Embryonic facial prominence (tissue), 1 donor: ENCODE data around the gene OLR1.
A peak's percentile ranks its signal among the peaks of the same experiment; 100 is the strongest.
"Not testable (repeated sequence)": the region's sequence is repeated elsewhere in the genome, so short reads cannot be mapped to it uniquely, and the experiment has no call there.

Source experiments
- DNase-seq: peaks from one replicate; pipeline ENCODE4 v3.0.0-alpha.2; 2016; ENCODE audit errors: extremely low spot score

Gene OLR1

GRCh38 chr12:10171973-10172728 is at the start of gene OLR1:
OLR1 (minus strand) TSS chr12:10172132; CDS start chr12:10172077, 55 bp downstream.
- DNase-seq, result no peak

- DNase-seq, result no peak
Measured at GRCh38 chr12:10220398-10221077, 48.6 kb upstream of the OLR1 start.

GRCh38 chr12:10218021-10218420 is 46.1 kb upstream of the OLR1 start:
- DNase-seq, result no peak

- DNase-seq, result not testable (repeated sequence)
Measured at GRCh38 chr12:10215946-10216345, 44.0 kb upstream of the OLR1 start.

GRCh38 chr12:10215436-10215835 is 43.5 kb upstream of the OLR1 start:
- no peak for DNase-seq

- DNase-seq, result no peak
Measured at GRCh38 chr12:10214895-10215267, 42.9 kb upstream of the OLR1 start.

GRCh38 chr12:10214136-10214894 is 42.4 kb upstream of the OLR1 start:
- no peak for DNase-seq

- peak; percentile 76 for DNase-seq
Measured at GRCh38 chr12:10213168-10214135, 41.5 kb upstream of the OLR1 start.

GRCh38 chr12:10212739-10213131 is 40.8 kb upstream of the OLR1 start, which contains the start of gene GABARAPL1:
GABARAPL1 (plus strand) TSS chr12:10212877; CDS start chr12:10213130, 253 bp downstream.
- DNase-seq, result peak; percentile 74

GRCh38 chr12:10211940-10212738 is 40.2 kb upstream of the OLR1 start:
- DNase-seq, result peak; percentile 93

- no peak for DNase-seq
Measured at GRCh38 chr12:10211101-10211939, 39.4 kb upstream of the OLR1 start.

- DNase-seq, result no peak
Measured at GRCh38 chr12:10210225-10210624, 38.3 kb upstream of the OLR1 start.

- no peak for DNase-seq
Measured at GRCh38 chr12:10207136-10207535, 35.2 kb upstream of the OLR1 start.

- DNase-seq, result no peak
Measured at GRCh38 chr12:10205220-10205807, 33.4 kb upstream of the OLR1 start.

GRCh38 chr12:10204495-10204894 is 32.6 kb upstream of the OLR1 start:
- not testable (repeated sequence) for DNase-seq

GRCh38 chr12:10197879-10198278 is 25.9 kb upstream of the OLR1 start:
- no peak for DNase-seq

- no peak for DNase-seq
Measured at GRCh38 chr12:10196210-10196609, 24.3 kb upstream of the OLR1 start.

- no peak for DNase-seq
Measured at GRCh38 chr12:10194160-10194670, 22.3 kb upstream of the OLR1 start.

- DNase-seq, result no peak
Measured at GRCh38 chr12:10191865-10192264, 19.9 kb upstream of the OLR1 start.
